SK-N-SH (cell line): ENCODE data around the gene GATAD2B.

ENCODE experiments used
- RCOR1 ChIP-seq: fragments of 150-350 bp; IDR thresholded peaks from 2 replicates; pipeline ENCODE4 v1.6.1; 2017; ENCODE audit warnings: antibody characterized with exemption, low read length
- TF ChIP-seq, protein P1 (sequence below): IDR thresholded peaks from 2 replicates; pipeline ENCODE4 v1.4.0; 2012; ENCODE audit warnings: low read depth
- TF ChIP-seq, protein P2 (sequence below): fragments of 200-600 bp; sonication (generic); IDR thresholded peaks from 2 replicates; pipeline ENCODE4 v1.6.1; 2017; ENCODE audit warnings: antibody characterized with exemption, mild to moderate bottlenecking, moderate library complexity

DNA sequence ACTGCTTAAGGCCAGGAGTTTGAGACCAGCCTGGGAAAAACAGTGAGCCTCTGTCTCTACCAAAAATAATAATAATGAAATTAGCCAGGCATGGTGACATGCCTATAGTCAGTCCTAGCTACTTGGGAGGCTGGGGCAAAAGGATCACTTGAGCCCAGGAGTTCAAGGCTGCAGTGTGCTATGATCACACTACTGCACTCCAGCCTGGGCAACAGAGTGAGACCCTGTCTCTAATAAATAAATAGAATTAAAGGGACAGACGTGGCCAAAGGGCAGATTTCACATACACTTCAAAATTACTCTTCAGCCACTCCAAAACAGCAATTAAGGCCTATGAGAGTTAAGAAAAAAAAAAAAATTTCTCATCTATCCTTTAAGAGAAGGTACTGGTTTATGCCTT lies 45.7 kb downstream of the GATAD2B start:
- no peak for TF ChIP-seq RCOR1
- TF ChIP-seq, protein P1, sequence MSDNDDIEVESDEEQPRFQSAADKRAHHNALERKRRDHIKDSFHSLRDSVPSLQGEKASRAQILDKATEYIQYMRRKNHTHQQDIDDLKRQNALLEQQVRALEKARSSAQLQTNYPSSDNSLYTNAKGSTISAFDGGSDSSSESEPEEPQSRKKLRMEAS: no peak
- TF ChIP-seq, protein P2, sequence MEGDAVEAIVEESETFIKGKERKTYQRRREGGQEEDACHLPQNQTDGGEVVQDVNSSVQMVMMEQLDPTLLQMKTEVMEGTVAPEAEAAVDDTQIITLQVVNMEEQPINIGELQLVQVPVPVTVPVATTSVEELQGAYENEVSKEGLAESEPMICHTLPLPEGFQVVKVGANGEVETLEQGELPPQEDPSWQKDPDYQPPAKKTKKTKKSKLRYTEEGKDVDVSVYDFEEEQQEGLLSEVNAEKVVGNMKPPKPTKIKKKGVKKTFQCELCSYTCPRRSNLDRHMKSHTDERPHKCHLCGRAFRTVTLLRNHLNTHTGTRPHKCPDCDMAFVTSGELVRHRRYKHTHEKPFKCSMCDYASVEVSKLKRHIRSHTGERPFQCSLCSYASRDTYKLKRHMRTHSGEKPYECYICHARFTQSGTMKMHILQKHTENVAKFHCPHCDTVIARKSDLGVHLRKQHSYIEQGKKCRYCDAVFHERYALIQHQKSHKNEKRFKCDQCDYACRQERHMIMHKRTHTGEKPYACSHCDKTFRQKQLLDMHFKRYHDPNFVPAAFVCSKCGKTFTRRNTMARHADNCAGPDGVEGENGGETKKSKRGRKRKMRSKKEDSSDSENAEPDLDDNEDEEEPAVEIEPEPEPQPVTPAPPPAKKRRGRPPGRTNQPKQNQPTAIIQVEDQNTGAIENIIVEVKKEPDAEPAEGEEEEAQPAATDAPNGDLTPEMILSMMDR: no peak
